SU-DHL-6 (cell line): ENCODE measurements around the gene BANK1.

Experiments used
- H2AFZ ChIP-seq: fragments of 200-600 bp; sonication (generic); 2 replicates; pipeline ENCODE4 v1.6.1; 2014; ENCODE audit warnings: low read depth, mild to moderate bottlenecking, moderate library complexity, mixed read lengths, antibody characterized with exemption, low read length; ENCODE audit not compliant: severe bottlenecking
- H3F3A ChIP-seq: fragments of 200-600 bp; shearing (Covaris generic); 2 replicates; pipeline ENCODE4 v1.6.0; 2016; ENCODE audit warnings: antibody characterized with exemption, mild to moderate bottlenecking; ENCODE audit not compliant: insufficient read depth
- H3K27ac ChIP-seq: fragments of 200-600 bp; sonication (generic); 2 replicates; pipeline ENCODE4 v1.5.1; 2016; ENCODE audit warnings: low read depth, mild to moderate bottlenecking, low read length, moderate library complexity, mixed read lengths
- H3K27me3 ChIP-seq: fragments of 200-600 bp; sonication (generic), shearing (Covaris generic); 2 replicates; pipeline ENCODE4 v1.6.0; 2014; ENCODE audit warnings: mild to moderate bottlenecking, low read length
- H3K36me3 ChIP-seq: fragments of 200-600 bp; sonication (generic); 2 replicates; pipeline ENCODE4 v1.6.1; 2014; ENCODE audit warnings: mild to moderate bottlenecking, low read length, mixed read lengths
- H3K4me2 ChIP-seq: fragments of 300-600, 200-600 bp; shearing (Covaris generic), sonication (generic); 2 replicates; pipeline ENCODE4 v1.6.0; 2014; ENCODE audit warnings: low read length, low read depth, mild to moderate bottlenecking; ENCODE audit not compliant: poor library complexity, severe bottlenecking
- H3K4me3 ChIP-seq: fragments of 200-600 bp; sonication (generic); 2 replicates; pipeline ENCODE4 v1.5.1; 2014; ENCODE audit warnings: antibody characterized with exemption, low read length, mild to moderate bottlenecking, mixed read lengths; ENCODE audit not compliant: insufficient read depth, poor library complexity, severe bottlenecking
- H3K79me2 ChIP-seq: fragments of 200-600 bp; sonication (generic); 2 replicates; pipeline ENCODE4 v1.6.1; 2014; ENCODE audit warnings: mild to moderate bottlenecking, low read length, moderate library complexity; ENCODE audit not compliant: insufficient read depth
- H3K9ac ChIP-seq: fragments of 200-600 bp; sonication (generic); 2 replicates; pipeline ENCODE4 v1.7.0; 2014; ENCODE audit warnings: mild to moderate bottlenecking, low read length
- H3K9me2 ChIP-seq: fragments of 200-600 bp; sonication (generic); replicated peaks from 2 replicates; pipeline ENCODE4 v1.6.1; 2014; ENCODE audit warnings: low read length; ENCODE audit not compliant: insufficient read depth
- H3K9me3 ChIP-seq: fragments of 200-600 bp; sonication (generic); 2 replicates; pipeline ENCODE4 v1.6.1; 2014; ENCODE audit warnings: low read length, mixed read lengths; ENCODE audit not compliant: insufficient read depth
- H4K20me1 ChIP-seq: fragments of 200-600 bp; sonication (generic); 2 replicates; pipeline ENCODE4 v1.6.1; 2014; ENCODE audit warnings: low read depth, mild to moderate bottlenecking, antibody characterized with exemption, low read length, moderate library complexity, mixed read lengths
- EZH2phosphoT487 ChIP-seq: fragments of 200-600 bp; sonication (generic), shearing (Covaris generic); conservative IDR thresholded peaks from 2 replicates; pipeline ENCODE4 v1.6.1; 2018; ENCODE audit warnings: mild to moderate bottlenecking, antibody characterized with exemption, low read length, moderate library complexity, mixed read lengths
- TF ChIP-seq, protein P1 (sequence below): fragments of 200-600 bp; sonication (generic); IDR thresholded peaks from one replicate; pipeline ENCODE4 v1.5.1; 2017; ENCODE audit warnings: antibody characterized with exemption, mild to moderate bottlenecking, low read length, moderate library complexity; ENCODE audit not compliant: insufficient read depth, poor library complexity, severe bottlenecking

Gene BANK1

GRCh38 chr4:101931619-101932018 is 141.1 kb downstream of the BANK1 start:
- H3K9me3 ChIP-seq: no peaks in the 10 kb centered on the region
- H3K27ac ChIP-seq: no peak overlapping the region
- H3K79me2 ChIP-seq: no peaks in the 10 kb centered on the region
- no peaks in the 10 kb centered on the region for H3F3A ChIP-seq
- TF ChIP-seq EZH2phosphoT487: no peak
- TF ChIP-seq, protein P1, sequence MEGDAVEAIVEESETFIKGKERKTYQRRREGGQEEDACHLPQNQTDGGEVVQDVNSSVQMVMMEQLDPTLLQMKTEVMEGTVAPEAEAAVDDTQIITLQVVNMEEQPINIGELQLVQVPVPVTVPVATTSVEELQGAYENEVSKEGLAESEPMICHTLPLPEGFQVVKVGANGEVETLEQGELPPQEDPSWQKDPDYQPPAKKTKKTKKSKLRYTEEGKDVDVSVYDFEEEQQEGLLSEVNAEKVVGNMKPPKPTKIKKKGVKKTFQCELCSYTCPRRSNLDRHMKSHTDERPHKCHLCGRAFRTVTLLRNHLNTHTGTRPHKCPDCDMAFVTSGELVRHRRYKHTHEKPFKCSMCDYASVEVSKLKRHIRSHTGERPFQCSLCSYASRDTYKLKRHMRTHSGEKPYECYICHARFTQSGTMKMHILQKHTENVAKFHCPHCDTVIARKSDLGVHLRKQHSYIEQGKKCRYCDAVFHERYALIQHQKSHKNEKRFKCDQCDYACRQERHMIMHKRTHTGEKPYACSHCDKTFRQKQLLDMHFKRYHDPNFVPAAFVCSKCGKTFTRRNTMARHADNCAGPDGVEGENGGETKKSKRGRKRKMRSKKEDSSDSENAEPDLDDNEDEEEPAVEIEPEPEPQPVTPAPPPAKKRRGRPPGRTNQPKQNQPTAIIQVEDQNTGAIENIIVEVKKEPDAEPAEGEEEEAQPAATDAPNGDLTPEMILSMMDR: no peak
- no peaks in the 10 kb centered on the region for H3K9me2 ChIP-seq
- no peaks in the 10 kb centered on the region for H3K27me3 ChIP-seq
- H3K4me3 ChIP-seq: no peak overlapping the region
- no peaks in the 10 kb centered on the region for H3K36me3 ChIP-seq
- H3K4me2 ChIP-seq: no peak overlapping the region
- no peaks in the 10 kb centered on the region for H4K20me1 ChIP-seq
- no peak overlapping the region for H3K9ac ChIP-seq
- no peak overlapping the region for H2AFZ ChIP-seq

GRCh38 chr4:101933855-101934254 is 143.3 kb downstream of the BANK1 start:
- Histone ChIP-seq H3K9me3 (no peaks in the 10 kb centered on the region), H3F3A (no peaks in the 10 kb centered on the region), H3K4me2 (no peak overlapping the region), H3K27ac (no peak overlapping the region), H3K27me3 (no peaks in the 10 kb centered on the region), H3K9me2 (no peaks in the 10 kb centered on the region), H2AFZ (no peak overlapping the region), H3K4me3 (no peak overlapping the region), H3K9ac (no peak overlapping the region), H3K79me2 (no peaks in the 10 kb centered on the region), H4K20me1 (no peaks in the 10 kb centered on the region), H3K36me3 (no peaks in the 10 kb centered on the region)
- no peak for TF ChIP-seq EZH2phosphoT487
- TF ChIP-seq, protein P1: no peak

DNA sequence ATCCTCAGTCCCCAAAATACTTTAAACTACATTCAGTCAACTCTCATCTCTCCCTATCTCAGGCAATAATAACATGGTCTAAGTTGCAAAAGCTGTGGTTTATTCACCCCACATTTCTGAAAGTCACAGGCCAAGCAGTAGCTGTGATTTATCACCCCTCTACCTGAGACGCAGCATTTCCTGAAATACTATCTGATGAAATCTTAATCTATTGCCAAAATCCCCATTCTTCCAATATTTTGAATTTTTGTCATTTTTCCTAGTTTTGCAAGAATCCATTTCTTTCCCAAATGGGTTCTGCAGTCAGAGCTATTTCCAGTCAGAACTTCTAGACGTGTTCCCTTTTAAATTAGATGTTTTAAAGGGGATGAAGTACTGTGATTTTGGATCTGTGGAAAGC is 148.3 kb downstream of the BANK1 start:
- H3K79me2 ChIP-seq: no peaks in the 10 kb centered on the region
- H3K9me3 ChIP-seq: no peaks in the 10 kb centered on the region
- H2AFZ ChIP-seq: no peak overlapping the region
- no peaks in the 10 kb centered on the region for H3F3A ChIP-seq
- no peaks in the 10 kb centered on the region for H4K20me1 ChIP-seq
- no peak for TF ChIP-seq EZH2phosphoT487
- TF ChIP-seq, protein P1: no peak
- no peak overlapping the region for H3K9ac ChIP-seq
- no peak overlapping the region for H3K4me3 ChIP-seq
- no peak overlapping the region for H3K27ac ChIP-seq
- H3K4me2 ChIP-seq: no peak overlapping the region
- no peaks in the 10 kb centered on the region for H3K27me3 ChIP-seq
- no peaks in the 10 kb centered on the region for H3K36me3 ChIP-seq
- no peaks in the 10 kb centered on the region for H3K9me2 ChIP-seq

DNA sequence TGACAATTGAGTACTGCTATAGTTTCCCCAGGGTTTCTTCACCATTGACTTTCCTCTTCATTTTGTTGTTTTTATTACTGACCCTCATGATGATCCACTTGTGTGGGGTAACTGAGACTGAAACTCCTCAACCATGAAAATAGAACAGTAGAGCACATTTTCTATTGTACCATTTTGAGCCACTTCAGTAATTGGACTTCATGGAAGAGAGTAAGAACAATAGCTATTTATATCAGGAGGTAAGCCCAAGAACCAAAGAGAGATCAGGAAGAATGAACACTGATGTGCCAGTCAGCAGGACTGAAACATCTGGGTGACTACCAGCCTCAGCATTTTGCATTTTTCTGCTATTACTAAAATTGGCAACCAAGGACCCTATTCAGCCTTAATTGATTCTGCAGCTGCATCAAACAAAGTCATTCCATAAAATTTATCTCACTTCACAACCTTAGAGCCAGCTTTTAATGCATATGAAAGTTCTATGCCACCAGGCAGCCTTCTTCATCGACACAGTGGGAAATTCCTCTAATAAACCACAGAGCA is 151.4 kb downstream of the BANK1 start:
- no peak overlapping the region for H3K9ac ChIP-seq
- H3K4me3 ChIP-seq: no peak overlapping the region
- no peaks in the 10 kb centered on the region for H3F3A ChIP-seq
- H3K36me3 ChIP-seq: no peaks in the 10 kb centered on the region
- TF ChIP-seq, protein P1: no peak
- no peak for TF ChIP-seq EZH2phosphoT487
- no peak overlapping the region for H3K4me2 ChIP-seq
- H3K9me2 ChIP-seq: no peaks in the 10 kb centered on the region
- no peaks in the 10 kb centered on the region for H4K20me1 ChIP-seq
- H3K27ac ChIP-seq: no peak overlapping the region
- no peaks in the 10 kb centered on the region for H3K79me2 ChIP-seq
- no peaks in the 10 kb centered on the region for H3K9me3 ChIP-seq
- H3K27me3 ChIP-seq: no peaks in the 10 kb centered on the region
- H2AFZ ChIP-seq: no peak overlapping the region
